Heart right ventricle (tissue), 16 donors: ENCODE data around the gene KCNH8. TPM values are rescaled to one million over a fixed set of nuclear protein-coding genes. Genes with fewer than 3 reads are reported as not detected.
A peak's percentile ranks its signal among the peaks of the same experiment; 100 is the strongest.

Experiments used
- ATAC-seq, 8 donors: fragments of 200-7000 bp; cut with Tn5 transposase; one replicate each; pipeline ENCODE4 v1.9.1; 2020; ENCODE audit warnings: mild to moderate bottlenecking in 8 of 8, moderate library complexity in 8 of 8, moderate number of reproducible peaks in 1 of 8
- DNase-seq, 2 donors: peaks; one replicate each; pipeline ENCODE4 v3.0.0-alpha.2; 2020
- H3K27ac ChIP-seq, 10 donors: fragments of 200-600 bp; sonication (generic) in 2 of 10; one replicate each; pipeline versions ENCODE4 v1.5.0 to v1.8.0; 2020 to 2022; ENCODE audit warnings: mild to moderate bottlenecking in 3 of 10
- H3K27me3 ChIP-seq, 7 donors: fragments of 200-600 bp; one replicate each; pipeline ENCODE4 v1.8.0; 2021 to 2022; ENCODE audit warnings: mild to moderate bottlenecking in 2 of 7
- H3K36me3 ChIP-seq, 9 donors: fragments of 200-600 bp; sonication (generic) in 1 of 9; one replicate each; pipeline versions ENCODE4 v1.5.0 to v1.8.0; 2020 to 2022; ENCODE audit warnings: mild to moderate bottlenecking in 2 of 9
- H3K4me1 ChIP-seq, 9 donors: fragments of 200-600 bp; sonication (generic) in 1 of 9; one replicate each; pipeline versions ENCODE4 v1.5.0 to v1.8.0; 2020 to 2022; ENCODE audit warnings: mild to moderate bottlenecking in 4 of 9
- H3K4me3 ChIP-seq, 10 donors: fragments of 200-600 bp; sonication (generic) in 2 of 10; one replicate each; pipeline versions ENCODE4 v1.5.0 to v1.8.0; 2020 to 2022; ENCODE audit warnings: mild to moderate bottlenecking in 7 of 10, moderate library complexity in 2 of 10
- H3K9me3 ChIP-seq, 11 donors: fragments of 200-600 bp in 10 of 11; sonication (generic) in 2 of 11; one replicate each; pipeline versions ENCODE4 v1.5.0 to v1.8.0; 2013 to 2022; ENCODE audit warnings: mild to moderate bottlenecking in 2 of 11, control low read depth in 1 of 11, moderate library complexity in 1 of 11
- WGBS, 2 donors: extraction: QIAGEN DNeasy Blood & Tissue Kit; methylation state at CpG; one replicate each; pipeline ENCODE4 v1.1.7; 2013; ENCODE audit warnings: inconsistent platforms in 1 of 2; 5-methylcytosine and 5-hydroxymethylcytosine counted together
- intact Hi-C, 10 donors: fragments of 100-400 bp; cut with DNase I; formaldehyde crosslinking; loops; one replicate each; pipeline versions ENCODE4 v1.11.1 to v1.14.2; 2022
- polyA plus RNA-seq, 2 donors: library from polyadenylated mRNA; stranded (reverse); fragments of 200-250 nt; gene quantifications; one replicate each; pipeline ENCODE4 v1.2.3, GENCODE V29; 2013
- total RNA-seq, 10 donors: library from RNA; stranded (reverse); fragmentation: NEBNext Ultra II Directional in 3 of 10; extraction: Animal tissue kit (Norgen Biotek cat#: 25700) in 3 of 10; gene quantifications; one replicate each; pipeline versions ENCODE4 v1.2.1 to v1.2.4, GENCODE V29; 2021 to 2023
- TF ChIP-seq, protein P1 (sequence below), 9 donors: fragments of 200-600 bp; sonication (generic) in 2 of 9; IDR thresholded peaks; one replicate each; pipeline versions ENCODE4 v1.5.0 to v1.8.0; 2021 to 2022; ENCODE audit warnings: antibody characterized with exemption in 9 of 9, mild to moderate bottlenecking in 5 of 9, moderate library complexity in 1 of 9
- donor health status: Arrhythmogenic right ventricular cardiomyopathy.
- donor health status: ischemic (EF 13 %, LVEDD 7.1; RV severe dilation, severe dysfunction).
- donor health status: healthy with polysubstance abuse.
- donor health status: DM: no; HTN: yes; CAD: no.
- donor health status: DM: no; HTN: no; CAD: no.
- donor health status: ischemic (EF 25% LVEDD 6.9; RV normal size, moderate dysfunction).
- donor health status: ischemic (EF 25% LVEDD 5.7; RV mildly dilated, moderate dysfunction).
- donor health status: healthy.
- donor health status: DM: yes; HTN: yes; CAD: no.
- donor health status: Ischemic cardiomyopathy.
- donor health status: ischemic (EF 35%, LVEDD 5.7; RV mildly dilated, moderate dysfunction).
- donor health status: nonischemic (EF 11% LVEDD 7.7; RV severe dilation, severe dysfunction).
- donor health status: DM: yes; HTN: yes; CAD: no.
- donor health status: PGD.
- donor health status: ischemic (EF 29% LVEDD 5.4; RV normal size, mild dysfunction).
- donor health status: nonischemic (EF 23%, LVEDD 6.1; RV moderate dilation, normal function).

KCNH8 gene
- total and polyA plus RNA-seq, 12 donors = 0.03 to 0.50 (median 0.10) TPM; not detected in 3

DNA sequence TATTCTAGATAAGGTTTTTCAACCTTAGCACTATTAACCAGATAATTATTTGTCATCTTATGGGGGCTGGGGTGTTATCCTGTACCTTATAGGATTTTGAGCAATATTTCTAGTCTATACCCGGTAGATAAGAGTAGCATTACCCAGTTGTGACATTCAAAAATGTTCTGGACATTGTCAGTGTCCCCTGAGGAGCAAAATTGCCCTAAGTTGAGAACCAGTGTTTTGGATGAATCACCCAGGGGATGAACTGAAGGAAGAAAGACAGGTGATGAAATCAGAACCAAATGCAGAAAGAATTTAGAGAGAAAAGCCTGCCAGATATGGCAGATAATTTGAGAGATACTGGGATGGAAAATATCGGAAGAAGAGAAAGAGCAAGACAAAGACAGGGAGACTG lies 58.2 kb downstream of the KCNH8 start:
- ATAC-seq (no peak), DNase-seq (no peak)
- no peak overlapping the region for H3K4me3 ChIP-seq
- WGBS, 2 donors = 57 to 59% methylated on average over 2 of the region's 2 CpGs
- no peaks in the 10 kb centered on the region for H3K36me3 ChIP-seq
- intact Hi-C loops = no loop called here
- H3K27me3 ChIP-seq = no peaks in the 10 kb centered on the region
- H3K27ac ChIP-seq = no peak overlapping the region
- TF ChIP-seq, protein P1, sequence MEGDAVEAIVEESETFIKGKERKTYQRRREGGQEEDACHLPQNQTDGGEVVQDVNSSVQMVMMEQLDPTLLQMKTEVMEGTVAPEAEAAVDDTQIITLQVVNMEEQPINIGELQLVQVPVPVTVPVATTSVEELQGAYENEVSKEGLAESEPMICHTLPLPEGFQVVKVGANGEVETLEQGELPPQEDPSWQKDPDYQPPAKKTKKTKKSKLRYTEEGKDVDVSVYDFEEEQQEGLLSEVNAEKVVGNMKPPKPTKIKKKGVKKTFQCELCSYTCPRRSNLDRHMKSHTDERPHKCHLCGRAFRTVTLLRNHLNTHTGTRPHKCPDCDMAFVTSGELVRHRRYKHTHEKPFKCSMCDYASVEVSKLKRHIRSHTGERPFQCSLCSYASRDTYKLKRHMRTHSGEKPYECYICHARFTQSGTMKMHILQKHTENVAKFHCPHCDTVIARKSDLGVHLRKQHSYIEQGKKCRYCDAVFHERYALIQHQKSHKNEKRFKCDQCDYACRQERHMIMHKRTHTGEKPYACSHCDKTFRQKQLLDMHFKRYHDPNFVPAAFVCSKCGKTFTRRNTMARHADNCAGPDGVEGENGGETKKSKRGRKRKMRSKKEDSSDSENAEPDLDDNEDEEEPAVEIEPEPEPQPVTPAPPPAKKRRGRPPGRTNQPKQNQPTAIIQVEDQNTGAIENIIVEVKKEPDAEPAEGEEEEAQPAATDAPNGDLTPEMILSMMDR (IDR thresholded peaks at IDR 0.05) = no peak
- no peaks in the 10 kb centered on the region for H3K9me3 ChIP-seq
- H3K4me1 ChIP-seq = no peaks in the 10 kb centered on the region

DNA sequence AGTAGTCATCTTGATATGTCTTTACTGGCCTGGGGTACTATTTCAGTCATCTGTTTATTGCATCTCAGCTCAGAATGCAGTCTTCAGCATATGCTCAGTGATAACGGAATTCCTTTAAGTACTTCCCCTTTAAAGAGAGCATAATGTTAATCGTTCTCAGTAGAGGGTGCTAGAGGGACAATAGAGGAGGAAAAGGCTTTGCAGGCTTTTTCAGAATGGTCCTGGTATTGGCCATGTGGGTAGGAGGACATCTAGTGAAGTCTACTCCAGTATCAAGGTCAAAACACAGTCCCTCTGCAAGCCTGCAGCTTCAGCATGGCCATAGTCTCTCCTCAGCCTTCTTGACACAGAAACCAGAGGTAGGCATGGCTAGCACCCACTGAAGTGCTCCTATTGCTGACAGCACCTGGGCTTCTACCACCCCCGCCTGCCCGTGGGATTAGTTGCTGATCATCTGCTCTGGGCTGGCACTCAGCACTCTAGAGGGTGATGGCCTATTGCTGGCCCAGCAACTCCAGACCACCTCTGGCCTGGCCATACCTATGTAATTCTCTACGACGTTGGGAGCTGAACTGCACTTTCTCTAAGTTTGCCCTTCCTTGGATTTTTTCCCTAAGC lies 65.4 kb downstream of the KCNH8 start:
- TF ChIP-seq, protein P1 (IDR thresholded peaks at IDR 0.05) = peak in 2 of 9 donors; percentile 11 to 13
- intact Hi-C loops = no loop called here
- Histone ChIP-seq H3K9me3 (no peaks in the 10 kb centered on the region), H3K4me1 (peaks cover 0 to 16% (median 0%) of the 10 kb centered on the region in 9 donors), H3K27ac (no peak overlapping the region), H3K4me3 (no peak overlapping the region), H3K36me3 (no peaks in the 10 kb centered on the region), H3K27me3 (no peaks in the 10 kb centered on the region)
- ATAC-seq (no peak), DNase-seq (no peak)
- 67 to 69% methylated on average over 6 of the region's 6 CpGs for WGBS, 2 donors

DNA sequence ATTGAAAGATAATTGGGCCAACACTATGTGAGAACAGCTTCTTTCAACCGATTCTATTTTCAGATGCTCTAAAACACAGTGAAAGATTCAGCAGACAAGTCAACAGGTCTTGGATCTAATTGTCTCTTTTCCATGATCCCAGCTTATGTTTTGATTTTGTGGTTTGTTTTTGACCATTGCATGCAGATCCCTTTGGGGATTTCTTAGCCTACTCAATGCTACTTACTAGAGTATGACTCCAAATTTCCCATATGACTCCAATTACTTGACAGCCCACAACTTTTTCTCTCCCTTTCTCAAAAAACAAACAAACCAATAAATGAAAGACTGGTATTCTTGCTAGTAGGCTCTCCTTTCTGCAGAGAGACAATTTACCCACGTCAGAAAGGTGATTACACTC lies 67.1 kb downstream of the KCNH8 start:
- Histone ChIP-seq H3K9me3 (no peaks in the 10 kb centered on the region), H3K4me3 (no peak overlapping the region), H3K27ac (no peak overlapping the region), H3K27me3 (no peaks in the 10 kb centered on the region), H3K36me3 (no peaks in the 10 kb centered on the region), H3K4me1 (peaks cover 0 to 16% (median 0%) of the 10 kb centered on the region in 9 donors)
- TF ChIP-seq, protein P1 (IDR thresholded peaks at IDR 0.05) = no peak
- intact Hi-C loops = no loop called here
- DNase-seq (no peak), ATAC-seq (no peak)
- WGBS, 2 donors = 52 to 65% methylated on average over 2 of the region's 2 CpGs

DNA sequence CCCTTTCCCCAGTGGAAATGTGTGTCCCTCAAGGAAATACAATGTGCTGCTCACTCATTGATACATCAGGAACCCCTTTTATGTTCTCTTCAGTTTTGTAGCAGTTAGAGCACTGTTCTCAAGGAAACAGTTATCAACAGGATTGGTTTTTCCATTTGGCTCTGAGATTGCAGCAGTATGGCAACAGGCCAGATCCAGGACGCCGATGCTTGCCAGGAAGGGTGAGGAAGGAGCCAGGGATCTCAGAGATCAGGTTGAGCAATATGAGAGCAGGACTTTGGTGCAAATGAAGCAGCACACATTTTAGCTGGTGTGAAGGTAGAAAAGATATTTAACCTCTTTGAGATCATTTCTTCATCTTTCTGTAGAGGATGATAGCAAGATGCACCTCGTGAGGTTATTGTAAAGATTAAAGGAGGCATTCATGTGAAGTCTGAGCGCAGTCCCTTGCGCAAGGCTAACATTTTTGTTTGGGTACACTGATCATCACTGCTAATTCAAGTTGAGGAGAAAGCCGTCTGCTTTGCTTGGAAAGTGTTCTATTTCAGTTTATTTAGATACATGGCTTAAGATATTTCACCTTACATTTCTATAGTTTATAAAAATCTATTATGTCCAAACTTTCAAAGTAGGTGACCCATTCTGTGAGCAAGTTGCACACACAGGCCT lies 68.5 kb downstream of the KCNH8 start:
- WGBS, 2 donors = 61 to 66% methylated on average over 6 of the region's 6 CpGs
- H3K4me3 ChIP-seq = no peak overlapping the region
- no peaks in the 10 kb centered on the region for H3K27me3 ChIP-seq
- no peak overlapping the region for H3K27ac ChIP-seq
- H3K4me1 ChIP-seq = peaks cover 0 to 16% (median 0%) of the 10 kb centered on the region in 9 donors
- intact Hi-C loops = no loop called here
- peak; percentile 15 to 46 for DNase-seq
- TF ChIP-seq, protein P1 (IDR thresholded peaks at IDR 0.05) = no peak
- H3K36me3 ChIP-seq = no peaks in the 10 kb centered on the region
- peak in 4 of 8 donors; percentile 24 to 46 (median 38) for ATAC-seq
- H3K9me3 ChIP-seq = no peaks in the 10 kb centered on the region
